ENCODE data around the gene MRPS22. TPM values are rescaled to one million over a fixed set of nuclear protein-coding genes. Genes with fewer than 3 reads are reported as not detected.

Gene MRPS22
- total RNA-seq, 1 experiment from 2014 or later: 45.7 TPM

GRCh38 chr3:139342054-139342453 lies 1.8 kb upstream of the MRPS22 start:
- no peaks in the 10 kb centered on the region for H4K20me1 ChIP-seq (ENCODE audit: control insufficient read depth, insufficient read depth, insufficient read length)
- no peak overlapping the region for H3K14ac ChIP-seq (ENCODE audit: insufficient read depth, low read length)
- no peak overlapping the region for H2AK5ac ChIP-seq (ENCODE audit: insufficient read length, low read length)
- no peak overlapping the region for H2AFZ ChIP-seq (ENCODE audit: low read length)
- no peak overlapping the region for H3K18ac ChIP-seq (ENCODE audit: insufficient read length, low read depth, low read length)
- H3K4me2 ChIP-seq (ENCODE audit: insufficient read depth, insufficient read length, low read length): no peak overlapping the region
- H2BK120ac ChIP-seq (ENCODE audit: low read depth, low read length, poor library complexity, severe bottlenecking): no peak overlapping the region
- no peaks in the 10 kb centered on the region for H3K4me1 ChIP-seq (ENCODE audit: insufficient read depth, low read length)
- H3K36me3 Mint-ChIP-seq (ENCODE audit: insufficient read depth in 1 of 3, low read depth in 3 of 3): peaks cover 0 to 5% (median 3%) of the 10 kb centered on the region in 3 experiments; a peak in 2 of 7 replicates
- H4K91ac ChIP-seq (ENCODE audit: insufficient read length, low read depth, low read length): no peak overlapping the region
- H3K4ac ChIP-seq (ENCODE audit: low read depth, low read length): no peak overlapping the region
- H3K4me3 Mint-ChIP-seq: no peak overlapping the region
- no peak overlapping the region for H4K8ac ChIP-seq (replicated peaks; ENCODE audit: insufficient read length, low read depth, low read length)
- no peak overlapping the region for H3K56ac ChIP-seq (ENCODE audit: insufficient read length, low read depth, low read length)
- no peaks in the 10 kb centered on the region for H3K79me1 ChIP-seq (ENCODE audit: insufficient read depth, low read depth, low read length, poor library complexity, severe bottlenecking)
- no peak overlapping the region for H3K27ac ChIP-seq (ENCODE audit: insufficient read length, low read depth, low read length)
- H3K4me1 Mint-ChIP-seq: peaks cover 0 to 4% of the 10 kb centered on the region in 2 experiments; a peak in 2 of 4 replicates
- no peak overlapping the region for H2BK15ac ChIP-seq (ENCODE audit: low read depth, low read length)
- no peak overlapping the region for H2BK12ac ChIP-seq (ENCODE audit: insufficient read length, low read depth, low read length)
- no peaks in the 10 kb centered on the region for H3K27me3 ChIP-seq (ENCODE audit: insufficient read depth, low read length)
- no peak overlapping the region for H3K27ac Mint-ChIP-seq
- peaks cover 2% of the 10 kb centered on the region; the same call in 1 of the 2 replicates for H3K79me2 ChIP-seq (ENCODE audit: insufficient read depth, low read length)
- no peak overlapping the region for H3K9ac ChIP-seq (ENCODE audit: extremely low read depth, insufficient read length, low read length)
- TF ChIP-seq, protein P1, sequence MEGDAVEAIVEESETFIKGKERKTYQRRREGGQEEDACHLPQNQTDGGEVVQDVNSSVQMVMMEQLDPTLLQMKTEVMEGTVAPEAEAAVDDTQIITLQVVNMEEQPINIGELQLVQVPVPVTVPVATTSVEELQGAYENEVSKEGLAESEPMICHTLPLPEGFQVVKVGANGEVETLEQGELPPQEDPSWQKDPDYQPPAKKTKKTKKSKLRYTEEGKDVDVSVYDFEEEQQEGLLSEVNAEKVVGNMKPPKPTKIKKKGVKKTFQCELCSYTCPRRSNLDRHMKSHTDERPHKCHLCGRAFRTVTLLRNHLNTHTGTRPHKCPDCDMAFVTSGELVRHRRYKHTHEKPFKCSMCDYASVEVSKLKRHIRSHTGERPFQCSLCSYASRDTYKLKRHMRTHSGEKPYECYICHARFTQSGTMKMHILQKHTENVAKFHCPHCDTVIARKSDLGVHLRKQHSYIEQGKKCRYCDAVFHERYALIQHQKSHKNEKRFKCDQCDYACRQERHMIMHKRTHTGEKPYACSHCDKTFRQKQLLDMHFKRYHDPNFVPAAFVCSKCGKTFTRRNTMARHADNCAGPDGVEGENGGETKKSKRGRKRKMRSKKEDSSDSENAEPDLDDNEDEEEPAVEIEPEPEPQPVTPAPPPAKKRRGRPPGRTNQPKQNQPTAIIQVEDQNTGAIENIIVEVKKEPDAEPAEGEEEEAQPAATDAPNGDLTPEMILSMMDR (conservative IDR thresholded peaks at IDR 0.05): no peak
- H3T11ph ChIP-seq (ENCODE audit: low read length): no peak overlapping the region
- DNase-seq: no peak
- H2BK5ac ChIP-seq (ENCODE audit: insufficient read length, low read length): no peak overlapping the region
- H3K9me3 ChIP-seq (ENCODE audit: control insufficient read depth, low read depth, low read length): no peaks in the 10 kb centered on the region
- H3K23me2 ChIP-seq (ENCODE audit: insufficient read length, low read depth, low read length, poor library complexity, severe bottlenecking): peaks cover 3% of the 10 kb centered on the region
- no peak overlapping the region for H4K5ac ChIP-seq (ENCODE audit: insufficient read length, low read depth, low read length)
- peaks cover 0 to 5% of the 10 kb centered on the region in 2 experiments; a peak in 2 of 5 replicates for H3K9me3 Mint-ChIP-seq
- H3K27me3 Mint-ChIP-seq (ENCODE audit: low read depth): peaks cover 59% of the 10 kb centered on the region
- no peak overlapping the region for H3K23ac ChIP-seq (ENCODE audit: insufficient read length, low read depth, low read length)
- no peak overlapping the region for H2BK20ac ChIP-seq (ENCODE audit: low read depth, low read length, poor library complexity, severe bottlenecking)

Data from H9 (cell line).